ENCODE measurements around the gene ZBTB5.
"Not testable (repeated sequence)": the region's sequence is repeated elsewhere in the genome, so short reads cannot be mapped to it uniquely, and the experiment has no call there.

The ZBTB5 gene

GRCh38 chr9:37465249-37466036 is at the start of gene ZBTB5:
Gene ZBTB5, minus strand, starts transcription at chr9:37465450. Its CDS starts 22,899 bp downstream, at chr9:37442551.
- TF ChIP-seq L3MBTL2 (conservative IDR thresholded peaks at IDR 0.05) (peak; percentile 57; the same call in 1 of the 2 replicates), FOXK2 (IDR thresholded peaks at IDR 0.05) (no peak), ELF4 (IDR thresholded peaks at IDR 0.05) (no peak), TARDBP (IDR thresholded peaks at IDR 0.05) (no peak), FOXA1 (IDR thresholded peaks at IDR 0.05) (no peak), LEF1 (IDR thresholded peaks at IDR 0.05; ENCODE audit: borderline replicate concordance) (no peak), SP1 (IDR thresholded peaks at IDR 0.05) (no peak), ZNF384 (IDR thresholded peaks at IDR 0.05) (no peak), FOXM1 (IDR thresholded peaks at IDR 0.05; ENCODE audit: borderline replicate concordance) (peak; percentile 82), PKNOX1 (IDR thresholded peaks at IDR 0.05) (peak; percentile 86), NFRKB (IDR thresholded peaks at IDR 0.05) (no peak), BHLHE40 (IDR thresholded peaks at IDR 0.05; ENCODE audit: borderline replicate concordance) (no peak)
- ChIA-PET CTCF (no interaction called here), POLR2A (interaction anchor here (0.8 to 2.5 kb wide), 8 partner anchors 9 to 320 kb away, joined by 3 to 27 read pairs (median 5); partner anchors contain the start of genes EXOSC3, GRHPR and POLR1E)
- peak; percentile 96 for DNase-seq (ENCODE audit: extremely low spot score)

- DNase-seq (ENCODE audit: extremely low spot score), result no peak
- TF ChIP-seq NFRKB (IDR thresholded peaks at IDR 0.05), result no peak
- TF ChIP-seq CTBP1 (IDR thresholded peaks at IDR 0.05; ENCODE audit: borderline replicate concordance), result no peak
- TF ChIP-seq ELF4 (IDR thresholded peaks at IDR 0.05), result no peak
- no peak for TF ChIP-seq SP1 (IDR thresholded peaks at IDR 0.05)
- no peak for TF ChIP-seq SUZ12 (IDR thresholded peaks at IDR 0.05)
- no peak for TF ChIP-seq ZNF384 (IDR thresholded peaks at IDR 0.05)
- no peak for TF ChIP-seq FOXK2 (IDR thresholded peaks at IDR 0.05)
- TF ChIP-seq BHLHE40 (IDR thresholded peaks at IDR 0.05; ENCODE audit: borderline replicate concordance), result no peak
- no peak for TF ChIP-seq L3MBTL2 (conservative IDR thresholded peaks at IDR 0.05)
- TF ChIP-seq HDGF (IDR thresholded peaks at IDR 0.05; ENCODE audit: borderline replicate concordance), result no peak
- no peak for TF ChIP-seq LEF1 (IDR thresholded peaks at IDR 0.05; ENCODE audit: borderline replicate concordance)
- TF ChIP-seq ARNT (IDR thresholded peaks at IDR 0.05), result no peak
- TF ChIP-seq FOXM1 (IDR thresholded peaks at IDR 0.05; ENCODE audit: borderline replicate concordance), result no peak
- no peak for TF ChIP-seq TARDBP (IDR thresholded peaks at IDR 0.05)
- no peak for TF ChIP-seq FOXA1 (IDR thresholded peaks at IDR 0.05)
- no peak for TF ChIP-seq PKNOX1 (IDR thresholded peaks at IDR 0.05)
- CTCF ChIA-PET, result no interaction called here
- POLR2A ChIA-PET, result no interaction called here
These were observed 49.7 kb upstream of the ZBTB5 start for GRCh38 chr9:37514999-37515398.

- DNase-seq (ENCODE audit: extremely low spot score); CTCF ChIA-PET; POLR2A ChIA-PET: not testable (repeated sequence)
These were observed 49.2 kb upstream of the ZBTB5 start for GRCh38 chr9:37514415-37514814.

GRCh38 chr9:37512437-37512836 is 47.2 kb upstream of the ZBTB5 start:
- no peak for DNase-seq (ENCODE audit: extremely low spot score)
- POLR2A ChIA-PET, result no interaction called here
- CTCF ChIA-PET, result no interaction called here
- TF ChIP-seq SUZ12 (IDR thresholded peaks at IDR 0.05) (no peak), L3MBTL2 (conservative IDR thresholded peaks at IDR 0.05) (no peak), SP1 (IDR thresholded peaks at IDR 0.05) (no peak)

- ChIA-PET POLR2A (no interaction called here), CTCF (no interaction called here)
- DNase-seq (ENCODE audit: extremely low spot score), result peak; percentile 70
- TF ChIP-seq CTBP1 (IDR thresholded peaks at IDR 0.05; ENCODE audit: borderline replicate concordance), result no peak
- TF ChIP-seq ZNF384 (IDR thresholded peaks at IDR 0.05), result no peak
- TF ChIP-seq BHLHE40 (IDR thresholded peaks at IDR 0.05; ENCODE audit: borderline replicate concordance), result no peak
- no peak for TF ChIP-seq LEF1 (IDR thresholded peaks at IDR 0.05; ENCODE audit: borderline replicate concordance)
- no peak for TF ChIP-seq FOXA1 (IDR thresholded peaks at IDR 0.05)
- TF ChIP-seq ELF4 (IDR thresholded peaks at IDR 0.05), result no peak
- no peak for TF ChIP-seq SP1 (IDR thresholded peaks at IDR 0.05)
- no peak for TF ChIP-seq PKNOX1 (IDR thresholded peaks at IDR 0.05)
- TF ChIP-seq TARDBP (IDR thresholded peaks at IDR 0.05), result no peak
- TF ChIP-seq FOXM1 (IDR thresholded peaks at IDR 0.05; ENCODE audit: borderline replicate concordance), result no peak
- no peak for TF ChIP-seq NFRKB (IDR thresholded peaks at IDR 0.05)
- no peak for TF ChIP-seq ARNT (IDR thresholded peaks at IDR 0.05)
- TF ChIP-seq FOXK2 (IDR thresholded peaks at IDR 0.05), result no peak
- no peak for TF ChIP-seq SUZ12 (IDR thresholded peaks at IDR 0.05)
- TF ChIP-seq HDGF (IDR thresholded peaks at IDR 0.05; ENCODE audit: borderline replicate concordance), result no peak
- TF ChIP-seq L3MBTL2 (conservative IDR thresholded peaks at IDR 0.05), result no peak
These were observed 46.1 kb upstream of the ZBTB5 start for GRCh38 chr9:37511016-37512010.

GRCh38 chr9:37510053-37510452 is 44.8 kb upstream of the ZBTB5 start:
- CTCF ChIA-PET; DNase-seq (ENCODE audit: extremely low spot score); POLR2A ChIA-PET: not testable (repeated sequence)
